ENCODE measurements around the gene IQSEC2. TPM values are rescaled to one million over a fixed set of nuclear protein-coding genes. Genes with fewer than 3 reads are reported as not detected.

The IQSEC2 gene
- polyA plus RNA-seq, 10 donors, result 8.2 to 22.4 (median 18.1) TPM

- DNase-seq, result peak in 1 of 3 donors; percentile 36
These were observed 24.9 kb upstream of the IQSEC2 start for GRCh38 chrX:53305996-53306937.

DNA sequence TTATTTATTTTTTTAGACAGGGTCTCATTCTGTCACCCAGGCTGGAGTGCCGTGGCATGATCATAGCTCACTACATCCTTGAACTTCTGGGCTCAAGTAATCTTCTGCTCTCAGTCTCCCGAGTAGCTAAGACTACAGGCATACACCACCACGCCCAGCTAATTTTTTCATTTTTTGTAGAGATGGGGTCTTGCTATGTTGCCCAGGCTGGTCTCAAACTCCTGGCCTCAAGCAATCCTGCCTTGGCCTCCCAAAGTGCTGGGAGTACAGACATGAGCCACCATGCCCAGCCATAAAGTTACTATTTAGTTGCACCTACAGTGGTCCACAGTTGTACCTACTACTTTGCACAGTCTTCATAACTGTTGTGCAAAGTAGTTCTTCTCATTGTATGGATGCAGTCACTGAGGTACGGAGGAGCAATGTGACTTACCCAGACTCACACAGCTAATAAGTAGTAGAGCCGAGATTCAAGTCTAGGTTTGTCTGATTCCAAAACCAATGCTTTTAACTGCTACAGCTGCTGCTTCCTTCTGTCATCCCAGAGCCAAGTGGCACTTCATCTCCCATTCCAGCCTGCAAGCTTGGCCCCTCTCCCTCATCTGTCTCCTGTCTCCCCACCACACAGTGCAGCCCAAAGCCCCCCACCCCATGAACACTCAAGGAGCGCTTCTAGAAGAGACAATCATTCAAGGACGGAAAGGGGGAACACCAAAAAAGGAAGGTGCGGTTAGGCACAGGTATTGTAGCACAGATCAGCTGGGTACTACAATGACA lies 24.0 kb upstream of the IQSEC2 start:
- DNase-seq, result no peak

- no peak for DNase-seq
These were observed 21.8 kb upstream of the IQSEC2 start for GRCh38 chrX:53303195-53303594.

GRCh38 chrX:53300157-53300556 lies 18.8 kb upstream of the IQSEC2 start:
- no peak for DNase-seq

DNA sequence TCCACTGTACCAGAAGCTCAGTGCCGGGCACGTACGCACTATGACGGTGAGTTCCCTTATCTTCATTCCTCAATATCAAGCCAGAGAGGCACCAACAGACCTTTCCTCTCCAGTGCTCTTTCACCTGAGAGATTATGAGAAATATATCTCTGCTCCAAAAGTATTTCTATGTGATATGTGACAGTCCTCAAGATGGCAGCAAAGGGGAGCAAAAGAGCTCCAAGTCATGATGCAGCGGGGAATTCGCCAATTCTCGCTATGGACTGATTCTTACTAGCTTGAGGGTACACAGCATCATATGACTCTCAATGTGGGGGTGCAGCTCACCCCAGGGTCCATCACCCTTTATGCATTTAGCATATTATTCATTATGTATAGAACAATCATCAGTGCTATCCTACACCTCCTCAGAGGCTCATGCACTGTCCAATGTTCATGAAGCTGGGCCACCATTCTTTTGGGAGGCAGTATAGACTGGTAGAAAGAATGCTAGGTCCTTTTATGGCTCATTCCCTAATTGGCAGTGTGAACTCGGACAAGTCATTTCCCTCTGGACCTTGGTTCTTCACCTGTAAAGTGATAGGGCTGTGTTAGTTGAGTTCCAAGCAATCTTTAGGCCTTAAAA lies 12.8 kb upstream of the IQSEC2 start:
- DNase-seq, result no peak

- no peak for DNase-seq
These were observed 10.2 kb upstream of the IQSEC2 start for GRCh38 chrX:53291596-53291995.

DNA sequence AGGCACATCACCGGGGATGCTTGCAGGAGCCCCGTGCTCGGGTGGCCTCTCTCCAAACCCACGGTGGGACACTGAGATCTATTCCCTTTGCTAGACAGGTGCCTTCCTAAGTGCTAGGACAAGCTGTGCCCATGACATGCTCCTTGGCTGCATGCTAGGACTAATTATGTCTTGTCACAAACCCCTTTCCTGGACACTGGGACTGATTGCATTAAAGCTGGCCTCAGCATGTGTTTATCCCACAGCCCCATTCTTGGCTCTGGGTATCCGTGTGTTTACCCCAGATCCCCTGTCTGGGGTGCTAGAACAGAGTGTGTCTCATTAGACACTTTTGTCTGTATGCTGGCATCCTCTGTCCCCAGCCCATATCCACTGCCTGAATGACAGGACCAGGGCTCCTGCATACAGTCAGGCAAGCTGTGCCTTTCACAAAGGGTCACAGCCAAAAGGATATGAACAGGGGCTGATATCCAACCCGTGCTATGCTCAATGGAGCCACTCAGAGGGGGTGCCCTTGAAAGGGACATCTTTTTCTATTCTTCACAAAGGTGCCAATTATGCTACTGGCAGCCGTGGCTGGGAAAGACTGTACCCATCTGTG lies 9.2 kb upstream of the IQSEC2 start:
- DNase-seq, result no peak

DNA sequence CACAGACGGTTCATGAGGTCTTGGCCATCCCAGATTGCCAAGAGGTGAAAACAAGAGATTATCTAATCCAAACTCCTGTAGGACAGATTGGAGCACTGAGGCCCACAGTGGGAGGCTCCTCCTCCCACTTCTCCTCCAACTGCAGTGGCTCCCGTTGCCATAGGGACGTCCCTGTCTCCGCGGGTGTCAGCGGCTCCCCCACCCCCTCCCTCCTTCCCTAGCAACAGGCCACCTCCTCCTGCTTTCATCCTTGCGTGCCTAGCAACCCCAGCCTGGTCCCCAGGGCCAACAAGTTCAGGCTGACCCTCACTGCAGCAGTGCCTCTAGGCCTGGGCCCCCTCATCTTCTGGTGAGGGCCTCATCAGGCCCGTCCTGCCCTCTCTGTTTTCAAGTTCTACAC lies 6.8 kb upstream of the IQSEC2 start:
- peak in 1 of 3 donors; percentile 46 for DNase-seq

GRCh38 chrX:53287493-53288138 lies 6.2 kb upstream of the IQSEC2 start:
- peak in 2 of 3 donors; percentile 44 to 47 for DNase-seq

DNA sequence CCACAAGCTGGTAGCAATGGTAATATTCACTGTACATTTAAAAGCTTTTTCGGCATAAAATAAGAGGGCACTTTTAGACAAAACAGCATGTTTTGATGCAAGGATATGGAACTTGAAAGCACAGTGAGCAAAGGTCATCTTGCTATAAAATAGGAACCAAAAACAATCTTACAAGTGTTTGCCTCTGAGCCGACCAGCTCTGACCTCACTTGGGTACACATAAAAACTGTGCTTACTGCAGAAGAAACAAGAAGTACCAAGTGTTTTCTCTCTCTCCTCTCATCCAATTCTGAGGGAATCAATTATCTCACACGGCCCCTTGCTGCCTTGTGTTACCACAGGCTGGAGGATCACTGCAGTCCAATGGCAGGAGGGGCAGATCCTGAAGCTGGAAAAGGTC lies 4.8 kb upstream of the IQSEC2 start:
- no peak for DNase-seq

GRCh38 chrX:53285591-53285990 lies 4.2 kb upstream of the IQSEC2 start:
- DNase-seq, result no peak

DNA sequence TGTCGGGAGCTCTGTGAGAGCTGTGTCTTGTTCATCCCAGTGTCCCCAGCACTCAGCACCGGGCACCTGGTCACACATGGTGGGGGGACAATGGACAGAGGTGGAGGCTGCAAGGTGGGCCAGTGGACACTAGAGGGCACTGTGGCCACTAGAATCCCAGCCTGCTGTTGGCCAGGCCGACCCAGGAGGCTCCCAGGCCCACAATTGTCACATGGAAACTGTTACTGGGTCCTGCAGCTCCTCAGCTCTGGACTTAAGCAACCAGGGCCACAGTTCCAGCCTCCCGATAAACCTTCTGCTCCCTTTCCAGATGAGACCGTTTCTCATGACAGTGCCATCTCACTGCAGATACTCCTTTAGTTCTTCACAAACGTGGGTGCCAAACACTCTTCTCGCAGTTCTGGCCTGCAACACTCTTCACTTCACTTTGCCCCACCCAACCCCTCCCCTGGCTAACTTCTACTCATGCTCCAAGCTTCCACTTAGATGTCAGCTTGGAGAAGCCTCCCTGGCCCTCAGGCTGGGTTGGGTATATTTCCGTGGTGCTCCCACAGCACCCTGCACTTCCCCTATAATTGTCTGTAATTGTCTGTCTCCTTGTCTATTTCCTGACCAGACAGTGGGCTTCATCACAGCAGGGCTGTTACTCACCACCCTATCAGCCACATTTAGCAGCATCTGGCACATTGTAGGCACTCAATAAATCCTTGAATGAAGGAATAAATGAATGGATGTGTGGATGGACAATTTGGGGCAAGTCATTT lies 3.5 kb upstream of the IQSEC2 start:
- DNase-seq, result peak in 2 of 3 donors; percentile 18 to 65

DNA sequence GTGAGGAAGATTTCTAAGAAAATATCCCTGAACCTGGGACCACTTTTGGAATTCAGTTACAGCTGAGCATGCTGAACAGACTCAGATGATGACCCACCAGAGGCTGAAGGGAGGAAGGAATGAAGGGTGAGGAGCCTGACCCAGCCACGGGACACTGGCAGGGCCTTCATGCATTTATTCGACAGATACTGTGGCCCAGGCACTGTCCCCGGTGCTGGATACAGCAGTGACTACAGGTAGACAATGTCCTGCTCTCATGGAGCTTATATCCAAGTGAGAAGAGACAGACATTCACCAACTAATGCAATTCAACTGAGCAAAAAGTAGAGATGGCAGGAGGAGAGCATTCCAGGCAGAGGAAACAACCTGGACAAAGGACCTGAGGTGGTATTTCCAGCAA lies 2.2 kb upstream of the IQSEC2 start:
- no peak for DNase-seq

DNA sequence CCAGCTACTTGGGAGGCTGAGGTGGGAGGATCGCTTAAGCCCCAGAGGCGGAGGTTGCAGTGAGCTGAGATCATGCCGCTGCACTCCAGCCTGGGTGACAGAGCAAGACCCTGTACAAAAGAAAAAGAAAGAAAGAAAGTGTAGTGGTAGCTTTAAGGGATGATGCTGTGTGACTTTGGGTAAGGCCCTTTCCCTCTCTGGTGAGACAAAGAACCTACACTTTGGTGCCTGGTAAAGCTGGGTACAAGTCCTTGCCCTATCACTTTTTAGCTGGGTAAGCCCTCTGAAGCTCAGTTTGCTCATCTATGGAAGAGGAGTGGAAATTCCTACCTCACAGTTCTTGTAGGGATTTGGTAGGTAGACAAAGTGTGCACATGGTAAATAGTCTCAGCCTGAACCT lies 1.7 kb upstream of the IQSEC2 start:
- DNase-seq, result no peak

- DNase-seq, result peak in 2 of 3 donors; percentile 15 to 69
These were observed 745 bp upstream of the IQSEC2 start for GRCh38 chrX:53281963-53282695.

GRCh38 chrX:53280331-53281320 lies 758 bp downstream of the IQSEC2 start:
- peak; percentile 33 to 87 (median 75) for DNase-seq

DNA sequence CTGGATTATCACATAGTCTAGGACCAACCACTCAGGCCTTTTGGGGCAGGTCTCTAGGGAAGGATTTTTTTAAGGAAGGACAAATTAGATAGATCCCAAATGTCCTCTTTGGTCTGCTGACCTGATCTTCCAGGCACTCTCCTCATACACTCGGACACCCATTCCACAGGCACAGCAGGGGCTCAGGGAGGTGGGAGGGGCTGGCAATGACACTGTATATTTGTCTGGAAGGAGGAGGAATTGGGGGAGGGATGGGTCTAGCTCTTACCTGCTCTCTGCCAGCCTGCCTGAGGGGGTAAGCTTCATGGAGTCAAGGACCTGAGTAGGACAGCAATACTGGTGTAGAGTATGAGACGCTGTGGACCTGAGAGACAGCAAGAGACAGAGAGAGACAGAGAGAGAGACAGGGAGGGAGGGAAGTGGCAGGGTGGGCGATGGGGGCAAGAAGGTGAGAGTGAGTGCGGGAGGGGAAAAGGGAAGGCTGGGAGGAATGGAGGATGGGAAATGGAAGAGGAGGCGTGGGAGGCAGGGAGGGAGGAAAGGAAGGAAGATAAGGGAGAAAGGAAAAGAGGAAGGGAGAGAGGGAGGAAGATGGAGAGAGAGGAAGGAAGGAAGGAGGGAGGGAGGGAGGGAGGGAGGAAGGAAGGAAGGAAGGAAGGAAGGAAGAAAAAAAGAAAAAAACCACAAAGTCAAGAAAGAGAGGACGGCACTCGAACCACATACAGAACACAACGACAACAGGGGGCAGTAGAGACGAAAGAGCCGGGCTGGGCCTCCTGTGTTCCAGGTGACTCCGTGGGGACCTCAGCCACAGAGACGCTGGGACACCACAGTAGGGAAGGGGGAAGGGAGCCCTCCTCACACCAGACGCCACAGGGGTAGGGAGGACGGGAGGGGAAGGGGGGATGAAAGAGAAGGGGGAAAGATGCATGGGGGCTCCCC lies 1.8 kb downstream of the IQSEC2 start:
- peak in 1 of 3 donors; percentile 19 for DNase-seq

Measured in muscle of back (tissue), 11 donors.